ENCODE measurements around the gene C12orf57.

Gene C12orf57

DNA sequence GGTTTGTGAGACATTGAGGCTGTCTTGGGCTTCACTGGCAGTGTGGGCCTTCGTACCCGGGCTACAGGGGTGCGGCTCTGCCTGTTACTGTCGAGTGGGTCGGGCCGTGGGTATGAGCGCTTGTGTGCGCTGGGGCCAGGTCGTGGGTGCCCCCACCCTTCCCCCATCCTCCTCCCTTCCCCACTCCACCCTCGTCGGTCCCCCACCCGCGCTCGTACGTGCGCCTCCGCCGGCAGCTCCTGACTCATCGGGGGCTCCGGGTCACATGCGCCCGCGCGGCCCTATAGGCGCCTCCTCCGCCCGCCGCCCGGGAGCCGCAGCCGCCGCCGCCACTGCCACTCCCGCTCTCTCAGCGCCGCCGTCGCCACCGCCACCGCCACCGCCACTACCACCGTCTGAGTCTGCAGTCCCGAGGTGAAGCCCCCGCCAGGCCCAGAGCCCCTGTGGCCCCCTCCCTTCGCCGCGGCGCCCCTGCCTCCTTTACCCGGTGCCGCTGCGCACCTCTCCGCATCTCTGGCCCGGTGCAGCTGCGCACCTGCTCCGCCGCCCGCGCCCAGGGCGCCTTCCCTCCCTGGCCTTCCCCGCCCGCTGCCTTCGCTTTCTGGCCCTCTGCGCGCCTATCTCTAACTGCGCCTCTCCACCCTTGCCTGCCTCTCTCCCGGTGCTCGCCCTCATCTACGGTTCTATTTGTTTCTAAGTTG, 29.4 kb upstream of the C12orf57 start, which contains the start of gene ENO2:
Gene ENO2, plus strand, starts transcription at position 335 of the 701 bp plus-strand sequence. CDS start 1,253 bp downstream, outside the sequence.
- Mint-ChIP-seq H3K27ac (peak within 1 kb of the TSS; percentile 90), H3K4me3 (peak within 1 kb of the TSS; percentile 97), H3K27me3 (no peaks in the 10 kb centered on the region), H3K4me1 (ENCODE audit: low read depth) (peaks cover 38% of the 10 kb centered on the region), H3K36me3 (ENCODE audit: low read depth) (peaks cover 45% of the 10 kb centered on the region), H3K9me3 (no peaks in the 10 kb centered on the region)
- peak; percentile 87 for DNase-seq

DNA sequence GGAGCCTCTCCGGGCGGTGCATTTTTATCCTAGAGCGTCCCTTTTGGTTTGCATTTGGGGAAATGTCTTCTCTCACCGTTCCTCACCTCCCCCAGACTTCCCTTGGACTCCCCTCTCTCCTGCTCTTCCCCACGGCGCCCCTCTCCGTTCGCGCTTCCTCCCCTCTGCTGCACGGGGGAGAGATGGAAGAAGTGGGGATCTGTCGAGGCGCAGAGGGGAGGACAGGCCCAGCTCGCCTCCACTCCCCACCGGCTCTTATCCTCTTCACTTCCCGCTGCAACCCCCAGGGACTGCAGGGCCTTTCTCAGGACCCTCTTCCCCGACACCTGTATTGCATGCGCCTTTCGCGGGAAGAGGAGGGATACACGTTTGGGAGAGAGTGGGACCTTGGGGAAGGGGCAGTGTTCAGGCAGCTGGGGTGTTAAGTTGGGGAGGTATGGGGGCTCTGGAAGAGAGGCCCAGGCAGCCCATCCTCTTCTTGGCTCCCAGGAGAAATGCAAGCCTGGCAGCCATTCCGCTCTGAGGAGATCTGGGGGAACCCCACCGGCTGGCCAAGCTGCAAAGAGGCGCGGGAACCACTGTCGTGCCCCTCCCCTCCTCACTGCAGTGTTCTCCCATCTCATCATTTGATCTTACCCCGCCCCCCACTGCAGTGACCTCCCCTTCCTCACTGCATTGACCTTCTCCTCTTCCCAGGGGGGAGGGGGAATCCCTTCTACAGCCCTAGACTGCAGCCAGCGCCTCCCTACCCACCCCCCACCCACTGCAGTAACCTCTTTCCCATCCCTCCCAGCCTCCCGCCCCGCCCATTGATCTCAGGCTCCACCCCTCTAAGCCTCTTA, 28.7 kb upstream of the C12orf57 start:
- Mint-ChIP-seq H3K27ac (peak overlapping the region; percentile 90), H3K4me1 (ENCODE audit: low read depth) (peaks cover 42% of the 10 kb centered on the region)
- DNase-seq = no peak

DNA sequence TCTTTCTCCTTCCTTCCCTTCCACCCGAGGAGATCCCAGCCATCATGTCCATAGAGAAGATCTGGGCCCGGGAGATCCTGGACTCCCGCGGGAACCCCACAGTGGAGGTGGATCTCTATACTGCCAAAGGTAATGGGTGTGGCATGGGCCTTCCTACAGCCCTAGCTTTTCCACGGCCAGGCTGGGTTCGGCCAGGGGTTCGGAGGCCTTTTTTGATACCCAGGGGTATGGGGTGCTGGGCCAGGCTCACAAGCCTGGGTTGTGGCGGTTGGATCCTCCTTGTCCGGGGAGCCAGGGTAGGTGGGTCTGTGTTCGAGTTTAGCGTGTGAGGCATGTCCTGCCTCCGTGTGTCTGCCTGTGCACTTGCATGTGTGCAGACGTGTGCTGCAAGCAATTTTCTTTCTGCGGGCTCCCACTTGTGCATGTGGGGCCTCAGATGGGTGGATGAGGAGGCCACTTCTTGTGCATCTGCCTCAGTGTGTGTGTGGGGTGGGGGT, 28.0 kb upstream of the C12orf57 start:
- no peak for DNase-seq
- Mint-ChIP-seq H3K4me3 (peak overlapping the region; percentile 97), H3K9me3 (no peaks in the 10 kb centered on the region), H3K27me3 (no peaks in the 10 kb centered on the region), H3K27ac (peak overlapping the region; percentile 90), H3K36me3 (ENCODE audit: low read depth) (peaks cover 52% of the 10 kb centered on the region), H3K4me1 (ENCODE audit: low read depth) (peaks cover 42% of the 10 kb centered on the region)

More for the DNA sequence above, 28.7 kb upstream of the C12orf57 start:
- no peaks in the 10 kb centered on the region for H3K9me3 Mint-ChIP-seq
- H3K4me3 Mint-ChIP-seq = peak overlapping the region; percentile 97
- no peaks in the 10 kb centered on the region for H3K27me3 Mint-ChIP-seq
- peaks cover 52% of the 10 kb centered on the region for H3K36me3 Mint-ChIP-seq (ENCODE audit: low read depth)

DNA sequence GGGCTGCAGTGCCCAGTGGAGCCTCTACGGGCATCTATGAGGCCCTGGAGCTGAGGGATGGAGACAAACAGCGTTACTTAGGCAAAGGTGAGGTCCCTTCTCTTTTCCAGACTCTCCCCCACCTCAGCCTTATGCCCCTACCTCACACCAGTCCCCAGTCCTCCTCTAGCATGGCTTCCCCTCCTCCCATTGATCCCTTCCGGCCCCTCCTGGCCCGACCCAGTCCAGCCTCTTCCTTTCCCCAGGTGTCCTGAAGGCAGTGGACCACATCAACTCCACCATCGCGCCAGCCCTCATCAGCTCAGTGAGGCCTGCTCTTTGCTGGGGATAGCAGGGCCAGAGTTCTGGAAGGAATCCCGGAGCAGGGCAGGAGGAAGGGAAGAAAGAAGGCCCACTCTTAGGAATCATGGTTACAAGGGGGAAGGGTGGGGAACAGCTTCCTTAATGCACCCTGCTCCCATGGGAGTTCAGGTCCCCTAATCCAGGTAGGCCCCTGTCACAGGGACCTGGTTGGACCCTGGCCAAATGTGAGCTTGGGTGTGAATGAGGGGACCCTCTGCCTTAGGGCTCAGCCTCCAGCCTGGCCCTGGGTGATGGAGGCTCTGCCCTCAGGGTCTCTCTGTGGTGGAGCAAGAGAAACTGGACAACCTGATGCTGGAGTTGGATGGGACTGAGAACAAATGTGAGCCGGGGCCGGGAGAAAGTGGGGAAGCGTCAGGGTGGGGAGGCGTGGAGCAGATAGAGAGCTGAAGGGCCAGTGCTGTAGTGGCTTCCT, 27.2 kb upstream of the C12orf57 start:
- Mint-ChIP-seq H3K4me1 (ENCODE audit: low read depth) (peaks cover 42% of the 10 kb centered on the region), H3K4me3 (peak overlapping the region; percentile 97), H3K36me3 (ENCODE audit: low read depth) (peaks cover 59% of the 10 kb centered on the region), H3K9me3 (no peaks in the 10 kb centered on the region), H3K27ac (peak overlapping the region; percentile 51), H3K27me3 (no peaks in the 10 kb centered on the region)
- no peak for DNase-seq

DNA sequence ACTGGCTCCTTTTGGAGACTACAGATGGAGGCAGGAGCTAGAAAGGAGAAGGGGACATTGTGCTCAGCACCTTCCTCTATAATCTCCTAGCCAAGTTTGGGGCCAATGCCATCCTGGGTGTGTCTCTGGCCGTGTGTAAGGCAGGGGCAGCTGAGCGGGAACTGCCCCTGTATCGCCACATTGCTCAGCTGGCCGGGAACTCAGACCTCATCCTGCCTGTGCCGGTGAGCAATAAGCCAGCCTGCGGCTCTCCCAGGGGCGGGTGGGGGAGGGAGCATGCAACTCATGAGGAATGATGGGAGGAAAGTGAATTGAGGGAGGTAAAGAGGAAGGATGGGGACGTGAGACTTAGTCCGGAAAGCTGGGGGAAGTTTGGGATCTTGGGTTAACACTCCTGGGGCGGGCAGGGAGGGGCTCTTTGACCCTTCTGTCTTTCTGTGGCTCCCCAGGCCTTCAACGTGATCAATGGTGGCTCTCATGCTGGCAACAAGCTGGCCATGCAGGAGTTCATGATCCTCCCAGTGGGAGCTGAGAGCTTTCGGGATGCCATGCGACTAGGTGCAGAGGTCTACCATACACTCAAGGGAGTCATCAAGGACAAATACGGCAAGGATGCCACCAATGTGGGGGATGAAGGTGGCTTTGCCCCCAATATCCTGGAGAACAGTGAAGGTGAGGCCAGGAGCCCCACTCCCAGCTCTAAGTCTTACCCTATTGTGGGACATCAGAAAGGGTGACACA, 26.2 kb upstream of the C12orf57 start:
- Mint-ChIP-seq H3K27ac (peak overlapping the region; percentile 44), H3K4me1 (ENCODE audit: low read depth) (peaks cover 44% of the 10 kb centered on the region), H3K27me3 (no peaks in the 10 kb centered on the region), H3K4me3 (no peak overlapping the region), H3K36me3 (ENCODE audit: low read depth) (peaks cover 69% of the 10 kb centered on the region), H3K9me3 (no peaks in the 10 kb centered on the region)
- no peak for DNase-seq

DNA sequence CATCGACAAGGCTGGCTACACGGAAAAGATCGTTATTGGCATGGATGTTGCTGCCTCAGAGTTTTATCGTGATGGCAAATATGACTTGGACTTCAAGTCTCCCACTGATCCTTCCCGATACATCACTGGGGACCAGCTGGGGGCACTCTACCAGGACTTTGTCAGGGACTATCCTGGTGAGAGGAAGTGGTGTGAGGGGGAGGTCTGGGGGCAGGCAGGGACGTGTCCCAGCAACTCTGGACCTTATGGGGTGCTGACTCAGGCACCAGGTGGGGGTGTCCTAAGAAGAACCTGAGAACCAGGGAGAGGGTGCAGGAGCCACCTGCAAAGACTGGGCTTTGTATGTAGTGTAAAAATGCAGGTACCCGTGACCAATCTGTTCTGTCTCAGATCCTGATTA, 24.2 kb upstream of the C12orf57 start:
- Mint-ChIP-seq H3K9me3 (no peaks in the 10 kb centered on the region), H3K4me3 (no peak overlapping the region), H3K4me1 (ENCODE audit: low read depth) (peaks cover 41% of the 10 kb centered on the region), H3K27me3 (no peaks in the 10 kb centered on the region), H3K27ac (peak overlapping the region; percentile 62), H3K36me3 (ENCODE audit: low read depth) (peaks cover 81% of the 10 kb centered on the region)
- no peak for DNase-seq

DNA sequence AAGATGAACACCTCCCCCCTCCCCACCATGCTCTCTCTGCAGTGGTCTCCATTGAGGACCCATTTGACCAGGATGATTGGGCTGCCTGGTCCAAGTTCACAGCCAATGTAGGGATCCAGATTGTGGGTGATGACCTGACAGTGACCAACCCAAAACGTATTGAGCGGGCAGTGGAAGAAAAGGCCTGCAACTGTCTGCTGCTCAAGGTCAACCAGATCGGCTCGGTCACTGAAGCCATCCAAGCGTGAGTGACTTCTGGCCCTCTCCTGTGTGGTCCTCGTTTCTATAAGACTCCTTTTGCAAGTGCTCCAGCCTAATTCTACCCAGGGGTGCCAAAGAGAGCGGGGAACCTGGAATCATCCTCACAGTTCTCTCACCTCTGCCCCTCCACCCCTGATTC, 22.3 kb upstream of the C12orf57 start:
- no peak for DNase-seq
- Mint-ChIP-seq H3K4me1 (ENCODE audit: low read depth) (peaks cover 35% of the 10 kb centered on the region), H3K27ac (peak overlapping the region; percentile 56), H3K4me3 (no peak overlapping the region), H3K36me3 (ENCODE audit: low read depth) (peaks cover 61% of the 10 kb centered on the region), H3K9me3 (no peaks in the 10 kb centered on the region), H3K27me3 (no peaks in the 10 kb centered on the region)

DNA sequence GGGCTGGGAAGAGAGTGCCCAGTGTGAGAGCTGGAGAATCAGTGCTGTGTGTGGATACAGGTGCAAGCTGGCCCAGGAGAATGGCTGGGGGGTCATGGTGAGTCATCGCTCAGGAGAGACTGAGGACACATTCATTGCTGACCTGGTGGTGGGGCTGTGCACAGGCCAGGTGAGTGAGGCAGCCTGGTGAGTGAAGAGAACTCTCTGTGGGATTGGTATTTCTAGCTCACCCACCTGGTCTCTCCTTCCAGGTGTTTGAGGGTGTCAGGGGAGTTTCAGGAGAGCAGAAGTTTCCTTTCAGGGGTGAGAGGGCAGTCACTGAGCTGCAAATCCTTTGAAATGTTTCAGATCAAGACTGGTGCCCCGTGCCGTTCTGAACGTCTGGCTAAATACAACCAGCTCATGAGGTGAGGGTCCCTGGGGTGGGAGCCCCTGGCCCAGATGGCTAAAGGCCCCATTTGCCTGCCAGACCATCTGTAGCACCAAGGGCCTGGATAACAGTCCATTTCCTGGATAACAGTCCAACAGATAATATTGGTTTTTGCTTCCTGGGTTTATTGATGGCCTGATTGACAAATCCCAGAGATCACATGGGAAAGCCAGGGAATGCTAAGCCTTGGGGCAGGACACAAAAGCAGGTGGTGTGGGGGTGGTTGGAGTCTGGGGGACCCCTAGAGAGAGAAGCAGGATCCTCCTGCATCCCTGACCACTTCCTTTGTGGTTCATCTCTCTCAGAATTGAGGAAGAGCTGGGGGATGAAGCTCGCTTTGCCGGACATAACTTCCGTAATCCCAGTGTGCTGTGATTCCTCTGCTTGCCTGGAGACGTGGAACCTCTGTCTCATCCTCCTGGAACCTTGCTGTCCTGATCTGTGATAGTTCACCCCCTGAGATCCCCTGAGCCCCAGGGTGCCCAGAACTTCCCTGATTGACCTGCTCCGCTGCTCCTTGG, 21.6 kb upstream of the C12orf57 start:
- H3K27me3 Mint-ChIP-seq = no peaks in the 10 kb centered on the region
- no peak for DNase-seq
- no peak overlapping the region for H3K4me3 Mint-ChIP-seq
- H3K36me3 Mint-ChIP-seq (ENCODE audit: low read depth) = peaks cover 54% of the 10 kb centered on the region
- H3K4me1 Mint-ChIP-seq (ENCODE audit: low read depth) = peaks cover 38% of the 10 kb centered on the region
- H3K27ac Mint-ChIP-seq = peak overlapping the region; percentile 56
- no peaks in the 10 kb centered on the region for H3K9me3 Mint-ChIP-seq

DNA sequence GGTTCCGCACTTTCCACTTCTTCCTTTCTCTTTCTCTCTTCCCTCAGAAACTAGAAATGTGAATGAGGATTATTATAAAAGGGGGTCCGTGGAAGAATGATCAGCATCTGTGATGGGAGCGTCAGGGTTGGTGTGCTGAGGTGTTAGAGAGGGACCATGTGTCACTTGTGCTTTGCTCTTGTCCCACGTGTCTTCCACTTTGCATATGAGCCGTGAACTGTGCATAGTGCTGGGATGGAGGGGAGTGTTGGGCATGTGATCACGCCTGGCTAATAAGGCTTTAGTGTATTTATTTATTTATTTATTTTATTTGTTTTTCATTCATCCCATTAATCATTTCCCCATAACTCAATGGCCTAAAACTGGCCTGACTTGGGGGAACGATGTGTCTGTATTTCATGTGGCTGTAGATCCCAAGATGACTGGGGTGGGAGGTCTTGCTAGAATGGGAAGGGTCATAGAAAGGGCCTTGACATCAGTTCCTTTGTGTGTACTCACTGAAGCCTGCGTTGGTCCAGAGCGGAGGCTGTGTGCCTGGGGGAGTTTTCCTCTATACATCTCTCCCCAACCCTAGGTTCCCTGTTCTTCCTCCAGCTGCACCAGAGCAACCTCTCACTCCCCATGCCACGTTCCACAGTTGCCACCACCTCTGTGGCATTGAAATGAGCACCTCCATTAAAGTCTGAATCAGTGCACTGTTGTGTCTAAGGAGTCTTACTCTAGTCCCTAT, 20.7 kb upstream of the C12orf57 start:
- Mint-ChIP-seq H3K9me3 (no peaks in the 10 kb centered on the region), H3K27me3 (no peaks in the 10 kb centered on the region), H3K4me1 (ENCODE audit: low read depth) (peaks cover 39% of the 10 kb centered on the region), H3K36me3 (ENCODE audit: low read depth) (peaks cover 46% of the 10 kb centered on the region), H3K27ac (peak overlapping the region; percentile 87), H3K4me3 (no peak overlapping the region)
- no peak for DNase-seq

DNA sequence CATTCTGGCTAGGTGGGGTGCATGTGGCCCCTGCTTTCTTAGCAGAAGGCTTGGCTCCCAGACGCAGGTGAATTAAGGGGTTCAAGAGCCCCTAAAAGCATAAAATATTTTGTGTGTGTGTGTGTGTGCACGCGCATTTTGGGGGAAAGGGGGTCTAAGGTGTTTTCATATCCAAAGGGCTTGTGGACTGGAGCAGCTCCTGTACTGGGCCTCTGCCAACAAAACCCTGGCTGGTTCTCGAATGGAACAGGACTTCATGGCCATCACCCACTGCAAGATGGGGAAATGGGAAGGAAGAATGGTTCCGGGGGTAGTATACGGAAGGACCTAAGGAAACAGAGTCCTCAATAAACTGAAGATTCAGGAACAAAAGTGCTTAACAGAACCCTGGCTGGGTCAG, 20.0 kb upstream of the C12orf57 start:
- Mint-ChIP-seq H3K36me3 (ENCODE audit: low read depth) (peaks cover 49% of the 10 kb centered on the region), H3K27ac (peak overlapping the region; percentile 87), H3K4me1 (ENCODE audit: low read depth) (peaks cover 43% of the 10 kb centered on the region), H3K4me3 (no peak overlapping the region), H3K9me3 (no peaks in the 10 kb centered on the region), H3K27me3 (no peaks in the 10 kb centered on the region)
- DNase-seq = no peak

DNA sequence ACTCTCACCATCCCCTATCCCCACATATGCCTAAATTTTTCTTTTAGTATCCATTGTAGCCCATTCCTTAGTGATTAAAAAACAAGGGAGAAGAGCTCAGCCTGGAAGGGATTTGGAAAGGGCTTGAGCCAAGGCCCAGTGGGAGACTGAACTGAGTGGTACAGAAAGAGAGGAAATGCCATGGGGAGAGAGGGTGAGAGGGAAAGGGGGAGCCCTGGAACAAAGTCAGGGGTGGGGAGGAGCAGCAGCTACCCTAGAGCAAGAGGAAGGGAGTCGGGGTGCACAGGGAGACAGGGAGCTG, 18.6 kb upstream of the C12orf57 start:
- DNase-seq = no peak
- Mint-ChIP-seq H3K27ac (peak overlapping the region; percentile 9), H3K27me3 (no peaks in the 10 kb centered on the region), H3K4me1 (ENCODE audit: low read depth) (peaks cover 51% of the 10 kb centered on the region), H3K4me3 (no peak overlapping the region), H3K9me3 (no peaks in the 10 kb centered on the region), H3K36me3 (ENCODE audit: low read depth) (peaks cover 39% of the 10 kb centered on the region)

DNA sequence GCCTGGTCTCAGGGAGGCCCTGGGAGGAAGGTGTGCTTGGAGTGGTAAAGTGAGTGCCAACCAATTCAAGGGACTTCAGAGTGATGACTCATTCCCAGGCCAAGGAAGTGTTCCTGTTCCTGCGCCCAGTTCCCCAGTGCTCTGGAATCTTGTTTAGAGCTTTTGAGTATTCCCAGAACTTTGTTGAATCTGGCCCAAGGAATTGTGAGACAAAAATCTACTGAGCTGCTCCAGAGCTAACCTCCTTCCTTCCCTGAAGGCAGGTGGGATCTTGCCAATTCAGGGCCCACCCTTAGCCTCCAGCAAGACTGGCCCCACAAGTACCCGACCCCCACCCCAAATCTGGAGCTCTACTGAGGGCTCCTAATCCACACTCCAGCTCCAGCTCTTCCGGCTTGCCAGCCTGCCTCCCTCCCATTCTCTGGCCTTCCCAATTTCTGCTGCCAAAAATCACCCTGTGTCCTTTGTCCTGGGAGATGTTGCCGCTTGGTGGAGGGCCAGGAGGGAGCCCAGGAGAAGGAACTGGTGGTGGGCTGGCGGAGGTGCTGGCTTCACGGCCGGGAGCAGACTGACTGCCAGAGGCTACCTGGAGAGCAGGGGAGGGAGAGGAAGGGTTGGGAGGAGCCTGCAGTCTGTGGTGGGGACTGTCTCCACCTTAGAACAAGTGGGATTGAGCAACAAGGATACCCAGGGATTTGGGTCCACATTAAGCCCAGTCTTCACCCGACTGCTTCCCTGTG, 18.1 kb upstream of the C12orf57 start:
- no peak for DNase-seq
- peaks cover 39% of the 10 kb centered on the region for H3K36me3 Mint-ChIP-seq (ENCODE audit: low read depth)
- H3K27me3 Mint-ChIP-seq = no peaks in the 10 kb centered on the region
- no peaks in the 10 kb centered on the region for H3K9me3 Mint-ChIP-seq
- peak overlapping the region; percentile 33 for H3K4me3 Mint-ChIP-seq
- H3K4me1 Mint-ChIP-seq (ENCODE audit: low read depth) = peaks cover 53% of the 10 kb centered on the region
- peak overlapping the region; percentile 81 for H3K27ac Mint-ChIP-seq

Data from activated T-cell treated with anti-CD3 and anti-CD28 coated beads, Interleukin-2, amount 50 U/mL, for 24 hours (primary cell).